NCI-H1694 treated with DMSO at 0.1 percent for 48 hours (cell line): ENCODE results near the gene SP110.
"Not testable (repeated sequence)": the region's sequence is repeated elsewhere in the genome, so short reads cannot be mapped to it uniquely, and the experiment has no call there.

Experiments used
- DNase-seq: peaks from one replicate; lab custom pipeline; 2025; lab: John Stamatoyannopoulos, UW

The SP110 gene

DNA sequence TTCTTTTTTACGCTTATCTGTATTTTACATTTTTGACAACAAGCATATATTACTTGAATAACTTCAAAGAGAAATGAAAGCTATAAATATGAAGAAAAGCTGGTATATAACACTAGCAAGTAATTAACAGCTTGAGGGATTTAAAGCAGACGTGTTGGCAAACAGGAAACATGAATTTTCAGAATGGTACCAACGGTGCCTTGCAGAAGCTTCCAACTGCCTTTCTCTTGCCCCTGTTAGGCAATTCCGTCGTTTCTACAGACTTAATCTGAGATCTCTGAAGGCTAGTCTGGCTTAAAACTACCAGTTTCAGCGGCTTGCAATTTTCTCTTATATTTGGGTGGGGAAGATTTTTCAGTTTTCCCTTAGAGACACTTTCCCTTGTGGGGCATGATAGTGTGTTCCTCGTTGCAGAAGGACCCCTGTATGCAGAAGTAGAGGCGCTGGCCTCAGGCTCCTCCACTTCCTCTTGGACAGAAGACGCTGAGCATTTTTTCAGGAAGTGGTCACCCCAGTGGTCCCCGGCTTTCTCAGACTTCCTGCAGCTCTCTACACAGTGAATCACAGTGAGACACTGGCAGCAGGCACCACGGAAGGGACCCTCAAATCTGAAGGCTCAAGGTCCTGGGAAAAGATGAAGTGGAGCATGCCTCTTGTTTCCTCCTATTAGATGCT, 94.9 kb downstream of the SP110 start:
- no peak for DNase-seq

DNA sequence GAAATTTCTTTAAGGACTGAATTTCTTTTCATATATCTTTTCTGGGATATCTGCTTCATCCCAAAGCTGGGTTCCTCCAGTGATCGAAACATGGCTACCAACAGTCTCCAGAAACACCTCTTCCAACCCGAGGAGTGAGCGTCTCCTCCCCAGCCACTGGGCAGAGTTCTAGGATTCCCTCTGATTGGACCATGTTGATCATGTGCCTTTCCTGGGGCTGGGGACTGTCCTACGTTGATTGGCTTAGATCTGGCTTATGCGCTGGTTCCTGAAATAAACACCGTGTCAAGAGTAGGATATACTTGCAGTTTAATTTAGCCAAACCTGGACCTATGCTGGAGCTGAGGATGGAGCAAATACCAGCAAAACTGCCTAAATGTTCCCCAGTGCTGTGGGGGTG, 95.5 kb downstream of the SP110 start:
- no peak for DNase-seq

DNA sequence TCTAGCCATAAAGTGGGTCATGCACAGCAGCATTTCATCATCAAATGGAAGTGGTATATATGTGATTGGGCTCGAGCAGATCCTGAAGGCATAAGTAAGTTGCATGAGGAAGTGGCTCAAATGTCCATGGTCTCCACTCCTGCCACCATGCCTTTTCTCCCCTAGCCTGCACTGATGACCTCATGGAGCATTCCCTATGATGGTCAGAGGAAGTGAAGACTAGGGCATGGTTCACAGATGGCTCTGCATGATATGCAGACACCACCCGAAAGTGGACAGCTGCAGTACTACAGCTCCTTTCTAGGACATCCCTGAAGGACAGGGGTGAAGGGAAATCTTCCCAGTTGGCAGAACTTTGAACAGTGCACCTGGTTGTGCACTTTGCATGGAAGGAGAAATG, 99.4 kb downstream of the SP110 start:
- DNase-seq: not testable (repeated sequence)

DNA sequence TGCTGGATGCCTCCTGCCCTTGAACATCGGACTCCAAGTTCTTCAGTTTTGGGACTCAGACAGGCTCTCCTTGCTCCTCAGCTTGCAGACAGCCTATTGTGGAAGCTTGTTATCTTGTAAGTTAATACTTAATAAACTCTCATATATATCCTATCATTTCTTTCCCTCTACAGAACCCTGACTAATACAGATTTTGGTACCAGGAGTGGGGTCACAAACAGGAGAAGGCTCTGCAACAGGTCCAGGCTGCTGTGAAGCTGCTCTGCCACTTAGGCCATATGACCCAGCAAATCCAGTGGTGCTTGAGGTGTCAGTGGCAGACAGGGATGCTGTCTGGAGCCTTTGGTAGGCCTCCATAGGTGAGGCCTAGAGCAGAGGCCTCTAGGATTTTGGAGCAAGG, 100.0 kb downstream of the SP110 start:
- DNase-seq: not testable (repeated sequence)
